B cell (primary cell): ENCODE data around the gene AGAP1. TPM values are rescaled to one million over a fixed set of nuclear protein-coding genes. Genes with fewer than 3 reads are reported as not detected.

Experiments
- ATAC-seq: fragments of 200-7000 bp; cut with Tn5 transposase; one replicate; pipeline ENCODE4 v1.10.0; 2021; ENCODE audit warnings: low read depth, mild to moderate bottlenecking, moderate number of reproducible peaks, moderate library complexity
- CTCF ChIA-PET: fragments of 350-600 bp; sonication (Branson Sonifier 250); formaldehyde crosslinking; loops from one replicate; lab custom pipeline; 2021; ENCODE audit warnings: antibody characterized with exemption, inconsistent platforms; lab: Charles Lee
- POLR2A ChIA-PET: fragments of 350-600 bp; sonication (Branson Sonifier 250); formaldehyde crosslinking; loops from one replicate; lab custom pipeline; 2021; ENCODE audit warnings: antibody characterized with exemption; lab: Charles Lee
- DNase-seq: peaks from one replicate; pipeline ENCODE4 v3.0.0; 2013
- H2AFZ ChIP-seq: 2 replicates; pipeline ENCODE4 v1.6.1; 2012; ENCODE audit warnings: mild to moderate bottlenecking, low read depth, low read length; ENCODE audit not compliant: insufficient read depth, poor library complexity, severe bottlenecking
- H3K27ac ChIP-seq, 2 donors: 1 replicate in 1 of 2; 2 replicates in 1 of 2; pipeline ENCODE4 v1.5.1; 2012 to 2013; ENCODE audit warnings: low read length in 2 of 2, mild to moderate bottlenecking in 2 of 2, moderate library complexity in 1 of 2
- H3K27me3 ChIP-seq, 4 experiments: fragments of 200-600 bp in 1 of 4; sonication (generic) in 1 of 4; replicated peaks in 1 of 4; 1 replicate in 2 of 4; 2 replicates in 2 of 4; pipeline versions ENCODE4 v1.6.1 to v1.7.0; 2013 to 2016; ENCODE audit warnings: low read length in 3 of 4, mild to moderate bottlenecking in 2 of 4, mixed read lengths in 1 of 4, moderate library complexity in 1 of 4; ENCODE audit not compliant: insufficient read depth in 4 of 4, control insufficient read depth in 3 of 4; ENCODE audit errors: control extremely low read depth in 1 of 4
- H3K36me3 ChIP-seq, 2 experiments: replicated peaks in 1 of 2; 1 replicate in 1 of 2; 2 replicates in 1 of 2; pipeline versions ENCODE4 v1.6.1 to v1.7.1; 2013; ENCODE audit warnings: low read length in 1 of 2; ENCODE audit not compliant: insufficient read depth in 2 of 2, control insufficient read depth in 1 of 2; ENCODE audit errors: control extremely low read depth in 1 of 2, extremely low read depth in 1 of 2
- H3K4me1 ChIP-seq, 2 donors: fragments of 200-600 bp in 1 of 2; sonication (generic) in 1 of 2; 1 replicate in 1 of 2; 2 replicates in 1 of 2; pipeline versions ENCODE4 v1.5.1 to v1.6.1; 2013 to 2017; ENCODE audit warnings: low read length in 2 of 2; ENCODE audit not compliant: control insufficient read depth in 2 of 2, insufficient read depth in 2 of 2
- H3K4me2 ChIP-seq: replicated peaks from 2 replicates; pipeline ENCODE3; 2012; ENCODE audit warnings: mild to moderate bottlenecking, low read depth, low read length; ENCODE audit not compliant: poor library complexity, severe bottlenecking
- H3K4me3 ChIP-seq, 5 experiments: fragments of 200-600 bp in 1 of 5; sonication (generic) in 1 of 5; 1 replicate in 3 of 5; 2 replicates in 2 of 5; pipeline versions ENCODE4 v1.5.1 to v1.7.0; 2011 to 2016; ENCODE audit warnings: low read length in 4 of 5, mild to moderate bottlenecking in 4 of 5, low read depth in 2 of 5, control low read depth in 1 of 5, moderate library complexity in 1 of 5; ENCODE audit not compliant: insufficient read depth in 1 of 5; ENCODE audit errors: control extremely low read depth in 1 of 5, extremely low read depth in 1 of 5
- H3K79me2 ChIP-seq: fragments of 200-600 bp; sonication (generic); one replicate; pipeline ENCODE4 v1.6.0; 2016; ENCODE audit warnings: low read length; ENCODE audit not compliant: control insufficient read depth, insufficient read depth
- H3K9ac ChIP-seq: fragments of 200-600 bp; sonication (generic); 2 replicates; pipeline ENCODE4 v1.6.1; 2017; ENCODE audit warnings: mild to moderate bottlenecking, low read length, moderate library complexity
- H3K9me3 ChIP-seq, 3 donors: one replicate each; pipeline versions ENCODE4 v1.6.1 to v1.7.1; 2013; ENCODE audit warnings: low read length in 2 of 3; ENCODE audit not compliant: control insufficient read depth in 2 of 3, insufficient read depth in 1 of 3; ENCODE audit errors: control extremely low read depth in 1 of 3
- H4K20me1 ChIP-seq: 2 replicates; pipeline ENCODE4 v1.6.0; 2012; ENCODE audit warnings: mild to moderate bottlenecking, low read length; ENCODE audit not compliant: insufficient read depth, control insufficient read depth, poor library complexity, severe bottlenecking
- H3K27ac Mint-ChIP-seq: one replicate; pipeline ENCODE4 v1.8.0; 2021; ENCODE audit warnings: mixed read lengths
- H3K27me3 Mint-ChIP-seq: one replicate; pipeline ENCODE4 v1.8.0; 2021; ENCODE audit warnings: mixed read lengths
- H3K4me1 Mint-ChIP-seq: one replicate; pipeline ENCODE4 v1.8.0; 2021; ENCODE audit warnings: mixed read lengths
- H3K4me3 Mint-ChIP-seq: one replicate; pipeline ENCODE4 v1.8.0; 2021; ENCODE audit warnings: mixed read lengths
- H3K9me3 Mint-ChIP-seq: one replicate; pipeline ENCODE4 v1.8.0; 2022; ENCODE audit warnings: mixed read lengths; ENCODE audit not compliant: insufficient read depth
- CTCF ChIP-seq: fragments of 200-600 bp; IDR thresholded peaks from one replicate; pipeline ENCODE4 v1.8.0; 2022; ENCODE audit warnings: antibody characterized with exemption, mild to moderate bottlenecking
- EZH2 ChIP-seq: IDR thresholded peaks from 2 replicates; pipeline ENCODE4 v1.6.1; 2012; ENCODE audit warnings: borderline replicate concordance, low read depth, mild to moderate bottlenecking, moderate library complexity, low read length; ENCODE audit not compliant: insufficient read depth, poor library complexity, severe bottlenecking
- WGBS: methylation state at CpG from one replicate; pipeline ENCODE4 v1.1.5; 2013; ENCODE audit warnings: missing lambda C conversion rate; ENCODE audit not compliant: insufficient coverage; 5-methylcytosine and 5-hydroxymethylcytosine counted together
- intact Hi-C: fragments of 100-400 bp; cut with micrococcal nuclease; formaldehyde crosslinking; loops from one replicate; pipeline ENCODE4 v1.10.0; 2022
- polyA plus RNA-seq: library from polyadenylated mRNA; depleted of rRNA; stranded (reverse); fragments of >200 nt; gene quantifications from 2 replicates; pipeline ENCODE4 v1.2.3, GENCODE V29; 2012
- total RNA-seq, 2 donors: library from RNA; stranded (reverse); fragments of 120-200 nt in 1 of 2; gene quantifications; 1 replicate in 1 of 2; 2 replicates in 1 of 2; pipeline versions ENCODE4 v1.2.3 to v1.2.4, GENCODE V29; 2013 to 2022

The AGAP1 gene
- total and polyA plus RNA-seq, 2 donors (not counting 1 experiment from before 2014, with no cell fraction given), result 0.01 TPM; not detected in 1

GRCh38 chr2:235856151-235856854 is 362.5 kb downstream of the AGAP1 start:
- Histone ChIP-seq H3K9ac (no peak overlapping the region), H3K27me3 (no peaks in the 10 kb centered on the region), H2AFZ (no peak overlapping the region), H3K27ac (no peak overlapping the region), H3K4me2 (no peak overlapping the region), H3K9me3 (no peaks in the 10 kb centered on the region), H4K20me1 (no peaks in the 10 kb centered on the region), H3K36me3 (no peaks in the 10 kb centered on the region), H3K79me2 (no peaks in the 10 kb centered on the region), H3K4me3 (no peak overlapping the region), H3K4me1 (no peaks in the 10 kb centered on the region)
- intact Hi-C loops, result no loop called here
- ATAC-seq (no peak), DNase-seq (no peak)
- over 99% methylated on average over 8 of the region's 11 CpGs for WGBS
- Mint-ChIP-seq H3K27ac (no peak overlapping the region), H3K4me3 (no peak overlapping the region), H3K27me3 (peaks cover 3% of the 10 kb centered on the region), H3K9me3 (no peaks in the 10 kb centered on the region), H3K4me1 (no peaks in the 10 kb centered on the region)
- ChIA-PET POLR2A (no interaction called here), CTCF (no interaction called here)
- TF ChIP-seq EZH2, result no peak
- TF ChIP-seq CTCF, result no peak

- Histone ChIP-seq H3K27me3 (no peaks in the 10 kb centered on the region), H3K4me2 (no peak overlapping the region), H3K4me3 (no peak overlapping the region), H3K4me1 (no peaks in the 10 kb centered on the region), H3K27ac (no peak overlapping the region), H3K9me3 (no peaks in the 10 kb centered on the region), H3K79me2 (no peaks in the 10 kb centered on the region), H4K20me1 (no peaks in the 10 kb centered on the region), H3K9ac (no peak overlapping the region), H2AFZ (no peak overlapping the region), H3K36me3 (no peaks in the 10 kb centered on the region)
- ATAC-seq (no peak), DNase-seq (no peak)
- TF ChIP-seq EZH2 (no peak), CTCF (no peak)
- no peak overlapping the region for H3K4me3 Mint-ChIP-seq
- intact Hi-C loops, result no loop called here
- CTCF ChIA-PET, result no interaction called here
- POLR2A ChIA-PET, result no interaction called here
- H3K9me3 Mint-ChIP-seq, result no peaks in the 10 kb centered on the region
- H3K27ac Mint-ChIP-seq, result no peak overlapping the region
- no peaks in the 10 kb centered on the region for H3K4me1 Mint-ChIP-seq
- peaks cover 7% of the 10 kb centered on the region for H3K27me3 Mint-ChIP-seq
- WGBS, result 95% methylated on average over 4 of the region's 4 CpGs
Observed at GRCh38 chr2:235857598-235857997, 363.8 kb downstream of the AGAP1 start.
